ENCODE measurements around the gene DNAAF5. TPM values are rescaled to one million over a fixed set of nuclear protein-coding genes. Genes with fewer than 3 reads are reported as not detected.
A peak's percentile ranks its signal among the peaks of the same experiment; 100 is the strongest.

Gene DNAAF5
- total and polyA plus RNA-seq, 4 experiments from 2014 or later, result 1.7 to 19.4 (median 10.3) TPM

DNA sequence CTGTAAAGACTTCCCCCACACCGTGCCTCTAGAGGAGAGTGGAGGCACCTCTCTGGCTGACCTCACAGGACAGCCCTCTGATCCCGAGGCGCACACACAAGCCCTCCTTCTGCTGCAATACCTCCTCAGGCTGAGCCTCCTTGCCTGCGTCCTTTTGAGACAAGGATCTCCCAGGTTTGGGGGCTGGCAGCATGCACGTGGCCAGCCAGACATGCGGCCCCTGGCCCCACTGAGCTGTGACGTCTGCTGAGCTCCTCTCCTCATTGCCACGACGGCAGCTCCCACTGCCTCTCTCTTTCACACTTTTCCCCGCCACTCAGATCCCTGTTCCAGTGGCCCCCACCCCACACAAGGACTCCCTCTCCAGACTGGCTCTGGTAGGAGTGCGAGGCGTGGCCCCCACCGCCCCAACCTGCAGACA lies 12.2 kb upstream of the DNAAF5 start:
- no peak overlapping the region for H3K4me3 ChIP-seq (ENCODE audit: low read length in 2 of 2)
- Mint-ChIP-seq H3K4me1 (peaks cover 3 to 26% (median 12%) of the 10 kb centered on the region in 4 donors), H3K27me3 (peaks cover 5 to 8% of the 10 kb centered on the region in 2 donors), H3K9me3 (peaks cover 0 to 1% (median 0%) of the 10 kb centered on the region in 8 donors), H3K36me3 (peaks cover 2 to 8% of the 10 kb centered on the region in 2 donors), H3K4me3 (peak overlapping the region in 7 of 8 donors; percentile 21 to 68 (median 52)), H3K27ac (peak overlapping the region in 3 of 7 donors; percentile 4 to 47 (median 18))
- POLR2A ChIA-PET (ENCODE audit: partially characterized antibody), result no interaction called here
- no peak for DNase-seq
- no peaks in the 10 kb centered on the region for H3K9me3 ChIP-seq (ENCODE audit: control insufficient read depth in 1 of 2, low read length in 2 of 2)
- peaks cover 3% of the 10 kb centered on the region for H3K4me1 ChIP-seq (ENCODE audit: insufficient read depth, low read length)
- H3K27ac ChIP-seq (ENCODE audit: low read depth, low read length), result no peak overlapping the region
- no peaks in the 10 kb centered on the region for H3K27me3 ChIP-seq (ENCODE audit: insufficient read depth, low read length)
- CTCF ChIA-PET (ENCODE audit: partially characterized antibody), result no interaction called here
- H3K36me3 ChIP-seq (ENCODE audit: insufficient read depth, low read length), result no peaks in the 10 kb centered on the region
- intact Hi-C loops (cut with micrococcal nuclease), result no loop called here

DNA sequence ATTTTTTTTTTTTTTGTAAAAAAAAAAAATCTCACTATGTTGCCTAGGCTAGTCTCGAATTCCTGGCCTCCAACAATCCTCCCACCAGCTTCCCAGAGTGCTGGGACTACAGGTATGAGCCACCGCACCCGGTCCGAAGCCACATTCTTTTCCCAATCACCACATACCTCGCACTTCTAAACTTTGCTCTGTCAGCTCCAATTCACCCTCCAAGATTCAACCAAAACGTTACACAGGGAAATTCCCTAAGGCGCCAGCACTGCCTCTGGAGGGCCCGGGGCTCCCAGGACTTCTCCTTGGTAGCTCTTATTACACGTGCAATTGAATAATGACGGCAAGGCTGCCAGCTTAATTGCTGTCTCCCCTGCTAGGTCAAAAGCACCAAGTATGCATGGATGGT lies 10.3 kb upstream of the DNAAF5 start:
- Histone ChIP-seq H3K9me3 (ENCODE audit: control insufficient read depth in 1 of 2, low read length in 2 of 2) (no peaks in the 10 kb centered on the region), H3K27ac (ENCODE audit: low read depth, low read length) (no peak overlapping the region), H3K4me1 (ENCODE audit: insufficient read depth, low read length) (peaks cover 3% of the 10 kb centered on the region), H3K36me3 (ENCODE audit: insufficient read depth, low read length) (no peaks in the 10 kb centered on the region), H3K4me3 (ENCODE audit: low read length in 2 of 2) (no peak overlapping the region), H3K27me3 (ENCODE audit: insufficient read depth, low read length) (no peaks in the 10 kb centered on the region)
- H3K36me3 Mint-ChIP-seq, result peaks cover 0 to 4% of the 10 kb centered on the region in 2 donors
- POLR2A ChIA-PET (ENCODE audit: partially characterized antibody), result interaction anchor here (0.8 kb wide), 1 partner anchor 12 kb away, joined by 3 read pairs; no protein-coding TSS in a partner anchor
- H3K27ac Mint-ChIP-seq, result peak overlapping the region in 1 of 7 donors; percentile 3
- peaks cover 0 to 6% (median 0%) of the 10 kb centered on the region in 8 donors for H3K9me3 Mint-ChIP-seq
- H3K4me3 Mint-ChIP-seq, result peak overlapping the region in 1 of 8 donors; percentile 57
- H3K4me1 Mint-ChIP-seq, result peaks cover 3 to 26% (median 12%) of the 10 kb centered on the region in 4 donors
- intact Hi-C loops (cut with micrococcal nuclease), result no loop called here
- H3K27me3 Mint-ChIP-seq, result peaks cover 5 to 8% of the 10 kb centered on the region in 2 donors
- CTCF ChIA-PET (ENCODE audit: partially characterized antibody), result no interaction called here
- no peak for DNase-seq

GRCh38 chr7:716636-717035 lies 9.9 kb upstream of the DNAAF5 start:
- no peak overlapping the region for H3K27ac ChIP-seq (ENCODE audit: low read depth, low read length)
- H3K9me3 ChIP-seq (ENCODE audit: control insufficient read depth in 1 of 2, low read length in 2 of 2), result no peaks in the 10 kb centered on the region
- H3K4me3 Mint-ChIP-seq, result no peak overlapping the region
- no peak for DNase-seq
- peaks cover 5 to 8% of the 10 kb centered on the region in 2 donors for H3K27me3 Mint-ChIP-seq
- H3K27me3 ChIP-seq (ENCODE audit: insufficient read depth, low read length), result no peaks in the 10 kb centered on the region
- peaks cover 3% of the 10 kb centered on the region for H3K4me1 ChIP-seq (ENCODE audit: insufficient read depth, low read length)
- POLR2A ChIA-PET (ENCODE audit: partially characterized antibody), result interaction anchor here (0.8 kb wide), 1 partner anchor 11 kb away, joined by 3 read pairs; no protein-coding TSS in a partner anchor
- peaks cover 0 to 4% of the 10 kb centered on the region in 2 donors for H3K36me3 Mint-ChIP-seq
- peaks cover 3 to 26% (median 12%) of the 10 kb centered on the region in 4 donors for H3K4me1 Mint-ChIP-seq
- no peak overlapping the region for H3K4me3 ChIP-seq (ENCODE audit: low read length in 2 of 2)
- H3K9me3 Mint-ChIP-seq, result peaks cover 0 to 6% (median 0%) of the 10 kb centered on the region in 8 donors
- CTCF ChIA-PET (ENCODE audit: partially characterized antibody), result no interaction called here
- intact Hi-C loops (cut with micrococcal nuclease), result no loop called here
- no peaks in the 10 kb centered on the region for H3K36me3 ChIP-seq (ENCODE audit: insufficient read depth, low read length)
- H3K27ac Mint-ChIP-seq, result peak overlapping the region in 1 of 7 donors; percentile 69

DNA sequence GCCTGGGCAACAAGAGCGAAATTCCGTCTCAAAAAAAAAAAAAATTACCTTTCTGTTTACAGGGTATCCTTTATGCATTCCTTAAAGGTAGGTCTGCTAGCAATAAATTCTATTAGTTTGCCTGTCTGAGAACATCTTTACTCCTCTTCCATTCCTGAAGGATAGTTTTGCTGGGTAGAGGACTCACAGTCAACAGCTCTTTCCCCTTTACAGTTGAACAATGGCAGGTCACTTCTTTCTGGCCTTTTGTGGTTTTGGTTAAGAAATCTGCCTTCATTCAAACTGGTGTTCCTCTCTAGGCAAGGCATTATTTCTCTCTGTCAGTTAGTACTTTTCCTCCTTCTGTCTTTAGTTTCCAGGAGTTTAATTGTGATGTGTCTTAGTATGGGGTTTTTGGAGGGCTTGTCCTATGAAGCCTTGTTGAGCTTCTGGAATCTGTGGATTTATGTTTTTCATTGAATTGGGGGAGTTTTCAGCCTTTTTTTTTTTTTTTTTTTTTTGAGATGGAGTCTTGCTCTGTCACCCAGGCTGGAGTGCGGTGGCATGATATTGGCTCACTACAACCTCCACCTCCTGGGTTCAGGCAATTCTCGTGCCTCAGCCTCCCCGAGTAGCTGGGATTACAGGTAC lies 4.8 kb upstream of the DNAAF5 start:
- ChIA-PET POLR2A (ENCODE audit: partially characterized antibody) (no interaction called here), CTCF (ENCODE audit: partially characterized antibody) (no interaction called here)
- Histone ChIP-seq H3K36me3 (ENCODE audit: insufficient read depth, low read length) (no peaks in the 10 kb centered on the region), H3K27ac (ENCODE audit: low read depth, low read length) (no peak overlapping the region), H3K9me3 (ENCODE audit: control insufficient read depth in 1 of 2, low read length in 2 of 2) (no peaks in the 10 kb centered on the region), H3K27me3 (ENCODE audit: insufficient read depth, low read length) (no peaks in the 10 kb centered on the region), H3K4me1 (ENCODE audit: insufficient read depth, low read length) (peaks cover 7% of the 10 kb centered on the region), H3K4me3 (ENCODE audit: low read length in 2 of 2) (no peak overlapping the region)
- Mint-ChIP-seq H3K27me3 (no peaks in the 10 kb centered on the region), H3K36me3 (peaks cover 2 to 15% of the 10 kb centered on the region in 2 donors), H3K4me3 (peak overlapping the region in 1 of 8 donors; percentile 54), H3K9me3 (peaks cover 0 to 14% (median 1%) of the 10 kb centered on the region in 8 donors), H3K4me1 (peaks cover 6 to 15% (median 10%) of the 10 kb centered on the region in 4 donors), H3K27ac (no peak overlapping the region)
- intact Hi-C loops (cut with micrococcal nuclease), result no loop called here
- no peak for DNase-seq

DNA sequence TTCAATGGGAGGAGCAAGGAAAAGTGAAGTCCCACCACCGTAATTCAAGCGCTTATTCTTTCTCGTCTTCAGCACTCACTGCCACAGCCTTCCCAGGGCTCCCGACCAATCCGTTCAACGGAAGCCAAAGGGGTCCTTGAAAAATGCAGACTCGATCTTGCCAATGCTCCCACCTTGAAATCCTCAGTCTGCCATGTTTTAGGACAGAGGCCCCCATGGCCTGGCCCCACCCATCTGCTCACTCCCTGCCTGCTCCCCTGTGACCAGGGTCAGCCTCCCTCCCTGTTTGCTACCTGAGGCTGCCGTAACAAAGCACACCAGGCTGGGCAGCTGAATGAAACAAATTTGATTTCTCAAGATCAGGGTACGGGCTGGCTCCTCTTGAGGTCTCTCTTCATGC lies 3.0 kb upstream of the DNAAF5 start:
- Mint-ChIP-seq H3K4me3 (no peak overlapping the region), H3K9me3 (peaks cover 0 to 14% (median 1%) of the 10 kb centered on the region in 8 donors), H3K27me3 (no peaks in the 10 kb centered on the region), H3K27ac (no peak overlapping the region), H3K4me1 (peaks cover 12 to 22% (median 19%) of the 10 kb centered on the region in 4 donors), H3K36me3 (peaks cover 9 to 15% of the 10 kb centered on the region in 2 donors)
- H3K4me1 ChIP-seq (ENCODE audit: insufficient read depth, low read length), result peaks cover 17% of the 10 kb centered on the region
- no peaks in the 10 kb centered on the region for H3K9me3 ChIP-seq (ENCODE audit: control insufficient read depth in 1 of 2, low read length in 2 of 2)
- intact Hi-C loops (cut with micrococcal nuclease), result no loop called here
- H3K4me3 ChIP-seq (ENCODE audit: low read length in 2 of 2), result no peak overlapping the region
- no peak overlapping the region for H3K27ac ChIP-seq (ENCODE audit: low read depth, low read length)
- POLR2A ChIA-PET (ENCODE audit: partially characterized antibody), result no interaction called here
- CTCF ChIA-PET (ENCODE audit: partially characterized antibody), result no interaction called here
- DNase-seq, result no peak
- no peaks in the 10 kb centered on the region for H3K27me3 ChIP-seq (ENCODE audit: insufficient read depth, low read length)
- H3K36me3 ChIP-seq (ENCODE audit: insufficient read depth, low read length), result no peaks in the 10 kb centered on the region

DNA sequence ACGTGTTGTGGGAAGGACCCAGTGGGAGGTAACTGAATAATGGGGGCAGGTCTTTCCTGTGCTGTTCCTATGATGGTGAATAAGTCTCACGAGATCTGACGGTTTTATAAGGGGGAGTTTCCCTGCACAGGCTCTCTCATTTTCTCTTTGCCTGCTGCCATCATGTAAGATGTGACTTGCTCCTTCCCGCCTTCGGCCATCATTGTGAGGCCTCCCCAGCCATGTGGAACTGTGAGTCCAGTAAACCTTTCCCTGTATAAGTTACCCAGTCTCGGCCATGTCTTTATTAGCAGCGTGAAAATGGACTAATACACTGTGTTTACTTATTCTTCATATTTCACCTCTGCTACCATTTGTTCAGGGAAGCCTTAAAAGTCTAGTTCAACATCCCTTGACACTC lies 2.2 kb upstream of the DNAAF5 start:
- Mint-ChIP-seq H3K9me3 (peaks cover 0 to 14% (median 1%) of the 10 kb centered on the region in 8 donors), H3K27me3 (no peaks in the 10 kb centered on the region), H3K36me3 (peaks cover 9 to 15% of the 10 kb centered on the region in 2 donors), H3K4me3 (no peak overlapping the region), H3K27ac (peak overlapping the region in 1 of 7 donors; percentile 8), H3K4me1 (peaks cover 12 to 24% (median 18%) of the 10 kb centered on the region in 4 donors)
- no peak for DNase-seq
- H3K4me3 ChIP-seq (ENCODE audit: low read length in 2 of 2), result no peak overlapping the region
- POLR2A ChIA-PET (ENCODE audit: partially characterized antibody), result no interaction called here
- no peaks in the 10 kb centered on the region for H3K36me3 ChIP-seq (ENCODE audit: insufficient read depth, low read length)
- H3K9me3 ChIP-seq (ENCODE audit: control insufficient read depth in 1 of 2, low read length in 2 of 2), result no peaks in the 10 kb centered on the region
- H3K4me1 ChIP-seq (ENCODE audit: insufficient read depth, low read length), result peaks cover 17% of the 10 kb centered on the region
- CTCF ChIA-PET (ENCODE audit: partially characterized antibody), result no interaction called here
- no peaks in the 10 kb centered on the region for H3K27me3 ChIP-seq (ENCODE audit: insufficient read depth, low read length)
- intact Hi-C loops (cut with micrococcal nuclease), result no loop called here
- no peak overlapping the region for H3K27ac ChIP-seq (ENCODE audit: low read depth, low read length)

- ChIA-PET CTCF (ENCODE audit: partially characterized antibody) (interaction anchor here (0.9 kb wide), 1 partner anchor 404 kb away, joined by 3 read pairs; no protein-coding TSS in a partner anchor), POLR2A (ENCODE audit: partially characterized antibody) (interaction anchor here (2.3 kb wide), 1 partner anchor 107 kb away, joined by 8 read pairs; no protein-coding TSS in a partner anchor)
- DNase-seq, result no peak
- Mint-ChIP-seq H3K4me3 (peak overlapping the region; percentile 58 to 80 (median 75)), H3K27me3 (no peaks in the 10 kb centered on the region), H3K4me1 (peaks cover 16 to 29% (median 19%) of the 10 kb centered on the region in 4 donors), H3K9me3 (peaks cover 0 to 14% (median 1%) of the 10 kb centered on the region in 8 donors), H3K27ac (peak overlapping the region; percentile 19 to 88 (median 76)), H3K36me3 (peaks cover 16 to 19% of the 10 kb centered on the region in 2 donors)
- H3K9me3 ChIP-seq (ENCODE audit: control insufficient read depth in 1 of 2, low read length in 2 of 2), result no peaks in the 10 kb centered on the region
- peak overlapping the region in 1 of 2 donors; percentile 48 for H3K4me3 ChIP-seq (ENCODE audit: low read length in 2 of 2)
- H3K4me1 ChIP-seq (ENCODE audit: insufficient read depth, low read length), result peaks cover 17% of the 10 kb centered on the region
- H3K36me3 ChIP-seq (ENCODE audit: insufficient read depth, low read length), result peaks cover 3% of the 10 kb centered on the region
- peak overlapping the region; percentile 62 for H3K27ac ChIP-seq (ENCODE audit: low read depth, low read length)
- no peaks in the 10 kb centered on the region for H3K27me3 ChIP-seq (ENCODE audit: insufficient read depth, low read length)
- intact Hi-C loops (cut with micrococcal nuclease), result loop anchor here (1.0 to 5.0 kb wide), 4 partner anchors 108 to 577 kb away; partner anchors contain the start of gene GET4
Observed at GRCh38 chr7:725223-726005, 1.1 kb upstream of the DNAAF5 start.
